ENCODE measurements around the gene CHST10.

GRCh38 chr2:100411841-100412292 is 5.6 kb downstream of the CHST10 start:
- TF ChIP-seq CTCF (IDR thresholded peaks at IDR 0.05 in 8 of 11, conservative IDR thresholded peaks at IDR 0.05 in 3 of 11): no peak
- TF ChIP-seq POLR2AphosphoS5 (IDR thresholded peaks at IDR 0.05): no peak

Data from spleen (tissue), 7 donors.